HepG2 (cell line): ENCODE data around the gene CCDC167. TPM values are rescaled to one million over a fixed set of nuclear protein-coding genes. Genes with fewer than 3 reads are reported as not detected.

Experiments used
- ATAC-seq: fragments of 200-7000 bp; cut with Tn5 transposase; 3 replicates; pipeline ENCODE4 v1.9.1; 2020; ENCODE audit warnings: mild to moderate bottlenecking, moderate library complexity
- BruUV-seq: library from RNA; stranded (reverse); fragments of 400-500 nt; replicated peaks from 2 replicates; lab custom pipeline; 2021; lab: Mats Ljungman, UMichigan
- CTCF ChIA-PET: fragments of 300-600 bp; formaldehyde crosslinking; extraction: SDS; loops from one replicate; lab custom pipeline; 2021; ENCODE audit warnings: low total read pairs, inconsistent platforms, low intra/inter-chr PET ratio; lab: Yijun Ruan, JAX
- POLR2A ChIA-PET: fragments of 350-600 bp; sonication (Branson Sonifier 250); formaldehyde crosslinking; loops from one replicate; lab custom pipeline; 2020; ENCODE audit warnings: antibody characterized with exemption, inconsistent platforms; lab: Yijun Ruan, JAX
- DNase-seq: peaks from one replicate; pipeline ENCODE4 v3.0.0-alpha.2; 2015; ENCODE audit warnings: low spot score
- FAIRE-seq: peaks from 3 replicates; lab custom pipeline; 2011; peaks lifted over from hg19 to GRCh38; lab: Jason Lieb, UNC
- H2AFZ ChIP-seq: one replicate; pipeline ENCODE4 v1.6.1; 2011; ENCODE audit warnings: low read length, inconsistent platforms
- H3K27ac ChIP-seq: fragments of 300-600 bp; 3 replicates; pipeline ENCODE4 v1.8.0; 2011; ENCODE audit warnings: mixed run types, mild to moderate bottlenecking, mixed read lengths, low read length, inconsistent platforms; ENCODE audit not compliant: insufficient read depth; ENCODE audit errors: extremely low read length
- H3K27me3 ChIP-seq, 2 experiments: fragments of 200-600 bp in 1 of 2; 2 replicates in 1 of 2; 3 replicates in 1 of 2; pipeline versions ENCODE4 v1.6.0 to v1.8.0; 2011; ENCODE audit warnings: low read length in 2 of 2, mild to moderate bottlenecking in 2 of 2, moderate library complexity in 2 of 2, inconsistent platforms in 1 of 2; ENCODE audit not compliant: insufficient read depth in 2 of 2, control insufficient read depth in 1 of 2
- H3K36me3 ChIP-seq, 2 experiments: fragments of 200-600 bp in 1 of 2; replicated peaks in 1 of 2; 2 replicates in 1 of 2; 3 replicates in 1 of 2; pipeline versions ENCODE4 v1.5.1 to v1.8.0; 2011; ENCODE audit warnings: low read length in 2 of 2, inconsistent platforms in 1 of 2; ENCODE audit not compliant: insufficient read depth in 2 of 2, control insufficient read depth in 1 of 2
- H3K4me1 ChIP-seq: 2 replicates; pipeline ENCODE4 v1.5.1; 2012; ENCODE audit warnings: low read length, inconsistent platforms; ENCODE audit not compliant: insufficient read depth
- H3K4me2 ChIP-seq: 2 replicates; pipeline ENCODE4 v1.6.0; 2011; ENCODE audit warnings: low read depth, low read length, inconsistent platforms
- H3K4me3 ChIP-seq, 3 experiments: fragments of 200-600 bp in 1 of 3; sonication (generic), shearing (Covaris generic) in 1 of 3; replicated peaks in 1 of 3; 2 replicates each; pipeline ENCODE4 v1.5.1; 2011 to 2016; ENCODE audit warnings: low read length in 3 of 3, inconsistent platforms in 2 of 3, low read depth in 2 of 3, mild to moderate bottlenecking in 2 of 3, control low read depth in 1 of 3, mixed read lengths in 1 of 3; ENCODE audit not compliant: insufficient read depth in 1 of 3
- H3K79me2 ChIP-seq: one replicate; pipeline ENCODE4 v1.6.1; 2011; ENCODE audit warnings: low read length, inconsistent platforms; ENCODE audit not compliant: insufficient read depth
- H3K9ac ChIP-seq: 2 replicates; pipeline ENCODE4 v1.6.0; 2011; ENCODE audit warnings: mild to moderate bottlenecking, low read depth, low read length, inconsistent platforms; ENCODE audit not compliant: insufficient read depth
- H3K9me3 ChIP-seq: 2 replicates; pipeline ENCODE4 v1.5.1; 2012; ENCODE audit warnings: mild to moderate bottlenecking, low read length
- H4K20me1 ChIP-seq: 2 replicates; pipeline ENCODE4 v1.6.0; 2011; ENCODE audit warnings: inconsistent platforms, mild to moderate bottlenecking, low read length, moderate library complexity; ENCODE audit not compliant: insufficient read depth
- ELK4 ChIP-seq: sonication (generic); formaldehyde crosslinking; IDR thresholded peaks from 2 replicates; pipeline ENCODE4 v1.9.0; 2021; ENCODE audit warnings: missing genetic modification reagents, borderline replicate concordance
- JARID2 ChIP-seq: sonication (generic); formaldehyde crosslinking; IDR thresholded peaks from 2 replicates; pipeline ENCODE4 v1.8.1; 2023; ENCODE audit warnings: missing genetic modification reagents, inconsistent platforms; ENCODE audit not compliant: insufficient replicate concordance
- MTA3 ChIP-seq: sonication (generic); formaldehyde crosslinking; IDR thresholded peaks from 2 replicates; pipeline ENCODE4 v1.4.0; 2020; ENCODE audit warnings: missing genetic modification reagents
- PHF20 ChIP-seq: sonication (generic); formaldehyde crosslinking; IDR thresholded peaks from 2 replicates; pipeline ENCODE4 v1.5.0; 2020; ENCODE audit warnings: mild to moderate bottlenecking, missing genetic modification reagents
- PITX1 ChIP-seq: sonication (generic); formaldehyde crosslinking; IDR thresholded peaks from 2 replicates; pipeline ENCODE4 v1.5.1; 2020; ENCODE audit warnings: mild to moderate bottlenecking, missing genetic modification reagents
- SALL2 ChIP-seq: sonication (generic); formaldehyde crosslinking; IDR thresholded peaks from 2 replicates; pipeline ENCODE4 v1.8.1; 2023; ENCODE audit warnings: mild to moderate bottlenecking, missing genetic modification reagents, inconsistent platforms
- TIGD3 ChIP-seq: sonication (generic); formaldehyde crosslinking; IDR thresholded peaks from 2 replicates; pipeline ENCODE4 v1.5.1; 2020; ENCODE audit warnings: mild to moderate bottlenecking, missing genetic modification reagents, borderline replicate concordance
- ZGPAT ChIP-seq: IDR thresholded peaks from 2 replicates; pipeline ENCODE4 v1.6.1; 2016; ENCODE audit warnings: mild to moderate bottlenecking
- ZNF180 ChIP-seq: sonication (generic); formaldehyde crosslinking; IDR thresholded peaks from 2 replicates; pipeline ENCODE4 v1.4.0; 2020; ENCODE audit warnings: low read depth, missing genetic modification reagents, borderline replicate concordance
- ZNF879 ChIP-seq: sonication (generic); formaldehyde crosslinking; IDR thresholded peaks from 2 replicates; pipeline ENCODE4 v1.8.1; 2023; ENCODE audit warnings: missing genetic modification reagents
- ZUFSP ChIP-seq: sonication (generic); formaldehyde crosslinking; IDR thresholded peaks from 2 replicates; pipeline ENCODE4 v1.9.0; 2021; ENCODE audit warnings: missing genetic modification reagents, mild to moderate bottlenecking, borderline replicate concordance
- WGBS: methylation state at CpG from one replicate; pipeline ENCODE4 v1.1.6; 2017; ENCODE audit warnings: low lambda C conversion rate; 5-methylcytosine and 5-hydroxymethylcytosine counted together
- in situ Hi-C: cut with HindIII; loops from 2 replicates; pipeline ENCODE4 v1.10.0; 2017; ENCODE audit warnings: low pct_unique_long_range_greater_than_20kb; ENCODE audit not compliant: extremely low pct_ligation_motif_present
- intact Hi-C: fragments of 100-400 bp; cut with micrococcal nuclease; formaldehyde crosslinking; loops from one replicate; pipeline ENCODE4 v1.10.0; 2022; ENCODE audit not compliant: unreplicated experiment
- polyA plus RNA-seq, 8 experiments: library from polyadenylated mRNA; depleted of rRNA in 3 of 8; stranded (reverse) in 7 of 8; unstranded in 1 of 8; fragments of >200 nt; fragmentation: Illumina TruSeq in 4 of 8; extraction: Trizol in 4 of 8; gene quantifications; 2 replicates each; pipeline versions ENCODE4 v1.2.1 to v1.2.3, GENCODE V29; 2011 to 2016; ENCODE audit warnings: low read depth in 4 of 8, missing spikeins in 1 of 8, mixed read lengths in 1 of 8; ENCODE audit not compliant: insufficient read depth in 1 of 8
- total RNA-seq, 5 experiments: library from RNA; depleted of rRNA; stranded (reverse); fragments of >200 nt; fragmentation: Illumina TruSeq; extraction: Trizol; gene quantifications; 2 replicates each; pipeline ENCODE4 v1.2.3, GENCODE V29; 2016; ENCODE audit warnings: low read depth in 1 of 5

Gene CCDC167
- total and polyA plus RNA-seq, 2 of the 13 experiments (the other 11 are each of a cell fraction or from before 2014, with no cell fraction given): 48.4 to 66.8 TPM

GRCh38 chr6:37537548-37537947 lies 37.9 kb upstream of the CCDC167 start:
- DNase-seq (no peak), FAIRE-seq (no peak), ATAC-seq (peak; percentile 11; the same call in 2 of the 3 replicates)
- H3K36me3 ChIP-seq: no peaks in the 10 kb centered on the region
- in situ Hi-C loops: loop anchor here (5.0 kb wide), 1 partner anchor 155 kb away; no protein-coding TSS in a partner anchor
- H3K27me3 ChIP-seq: peaks cover 1 to 59% of the 10 kb centered on the region in 2 experiments; a peak in 4 of 5 replicates
- intact Hi-C loops: no loop called here
- H3K9me3 ChIP-seq: no peaks in the 10 kb centered on the region
- no TSS peak for BruUV-seq
- H3K4me3 ChIP-seq: no peak overlapping the region
- POLR2A ChIA-PET: no interaction called here
- no peaks in the 10 kb centered on the region for H4K20me1 ChIP-seq
- 34% methylated on average over 4 of the region's 5 CpGs for WGBS
- H3K9ac ChIP-seq: no peak overlapping the region
- no peak for TF ChIP-seq ZNF879 (CRISPR knock-in tag)
- no peak for TF ChIP-seq ZGPAT (CRISPR knock-in tag)
- TF ChIP-seq MTA3 (CRISPR knock-in tag): no peak
- no peak for TF ChIP-seq PHF20 (CRISPR knock-in tag)
- TF ChIP-seq ELK4 (CRISPR knock-in tag): no peak
- TF ChIP-seq SALL2 (CRISPR knock-in tag): no peak
- no peak for TF ChIP-seq JARID2 (CRISPR knock-in tag)
- no peak for TF ChIP-seq ZNF180 (CRISPR knock-in tag)
- TF ChIP-seq ZUFSP (CRISPR knock-in tag): no peak
- TF ChIP-seq TIGD3 (CRISPR knock-in tag): no peak
- no peak for TF ChIP-seq PITX1 (CRISPR knock-in tag)
- H3K4me2 ChIP-seq: no peak overlapping the region
- H2AFZ ChIP-seq: no peak overlapping the region
- CTCF ChIA-PET: interaction anchor here (1.1 to 1.4 kb wide), 2 partner anchors 29 to 153 kb away, joined by 3 to 4 read pairs; no protein-coding TSS in a partner anchor
- H3K4me1 ChIP-seq: no peaks in the 10 kb centered on the region
- H3K79me2 ChIP-seq: no peaks in the 10 kb centered on the region
- H3K27ac ChIP-seq: no peak overlapping the region
